H1 (cell line): Measurements from ENCODE around the gene ITIH4. TPM values are rescaled to one million over a fixed set of nuclear protein-coding genes. Genes with fewer than 3 reads are reported as not detected.

Experiments used
- CTCF ChIA-PET: fragments of 300-600 bp; sonication (Branson Sonifier 250); formaldehyde crosslinking; loops from one replicate; lab custom pipeline; 2021; ENCODE audit not compliant: partially characterized antibody; lab: Charles Lee
- POLR2A ChIA-PET: fragments of 300-600 bp; sonication (Branson Sonifier 250); formaldehyde crosslinking; loops from one replicate; lab custom pipeline; 2021; ENCODE audit warnings: inconsistent platforms; ENCODE audit not compliant: partially characterized antibody; lab: Charles Lee
- DNase-seq, 2 experiments: peaks; one replicate each; pipeline versions ENCODE4 v3.0.0 to v3.0.0-alpha.2; 2010 to 2022; ENCODE audit warnings: low spot score in 2 of 2, low read depth in 1 of 2, mixed read lengths in 1 of 2
- FAIRE-seq: peaks from 2 replicates; lab custom pipeline; 2011; peaks lifted over from hg19 to GRCh38; lab: Jason Lieb, UNC
- H2AFZ ChIP-seq: 2 replicates; pipeline ENCODE4 v1.8.1; 2012; ENCODE audit warnings: low read length, inconsistent platforms
- H2AK5ac ChIP-seq: 2 replicates; pipeline ENCODE4 v1.6.1; 2013; ENCODE audit warnings: low read depth, low read length
- H2BK120ac ChIP-seq: replicated peaks from 2 replicates; pipeline ENCODE3; 2013; ENCODE audit warnings: low read depth, low read length, inconsistent platforms
- H2BK12ac ChIP-seq: 2 replicates; pipeline ENCODE4 v1.6.1; 2013; ENCODE audit warnings: low read depth, low read length
- H2BK15ac ChIP-seq: 2 replicates; pipeline ENCODE4 v1.6.1; 2013; ENCODE audit warnings: low read length
- H2BK20ac ChIP-seq: 2 replicates; pipeline ENCODE4 v1.6.1; 2013; ENCODE audit warnings: low read length
- H2BK5ac ChIP-seq: 2 replicates; pipeline ENCODE4 v1.6.1; 2013; ENCODE audit warnings: low read depth, low read length
- H3K14ac ChIP-seq: 2 replicates; pipeline ENCODE4 v1.6.1; 2013; ENCODE audit warnings: inconsistent platforms; ENCODE audit not compliant: insufficient read length
- H3K18ac ChIP-seq: 2 replicates; pipeline ENCODE4 v1.6.1; 2013; ENCODE audit warnings: low read length; ENCODE audit errors: extremely low read depth
- H3K23ac ChIP-seq: 2 replicates; pipeline ENCODE4 v1.6.1; 2013; ENCODE audit warnings: inconsistent platforms; ENCODE audit not compliant: insufficient read length
- H3K23me2 ChIP-seq: 2 replicates; pipeline ENCODE4 v1.6.1; 2013; ENCODE audit warnings: low read depth, low read length
- H3K27ac ChIP-seq: 2 replicates; pipeline ENCODE4 v1.6.1; 2011; ENCODE audit warnings: low read depth, low read length, inconsistent platforms
- H3K27me3 ChIP-seq, 4 experiments: replicated peaks in 1 of 4; 1 replicate in 1 of 4; 2 replicates in 3 of 4; pipeline versions ENCODE4 v1.6.1 to v1.8.1; 2011 to 2013; ENCODE audit warnings: low read length in 3 of 4, mild to moderate bottlenecking in 3 of 4, inconsistent platforms in 2 of 4, mixed read lengths in 2 of 4, moderate library complexity in 1 of 4; ENCODE audit not compliant: control insufficient read depth in 3 of 4, insufficient read depth in 3 of 4; ENCODE audit errors: extremely low read depth in 1 of 4
- H3K36me3 ChIP-seq, 4 experiments: 2 replicates each; pipeline versions ENCODE4 v1.6.1 to v1.8.1; 2011 to 2013; ENCODE audit warnings: mild to moderate bottlenecking in 4 of 4, low read length in 3 of 4, moderate library complexity in 2 of 4, control low read depth in 1 of 4, inconsistent platforms in 1 of 4; ENCODE audit not compliant: insufficient read depth in 4 of 4, control insufficient read depth in 2 of 4
- H3K4ac ChIP-seq: replicated peaks from 2 replicates; pipeline ENCODE3; 2013; ENCODE audit warnings: low read length, low read depth, mixed read lengths, inconsistent platforms; ENCODE audit not compliant: insufficient read length
- H3K4me1 ChIP-seq, 4 experiments: replicated peaks in 1 of 4; 1 replicate in 1 of 4; 2 replicates in 3 of 4; pipeline versions ENCODE4 v1.6.1 to v1.8.1; 2011 to 2013; ENCODE audit warnings: low read length in 3 of 4, inconsistent platforms in 2 of 4, mixed read lengths in 1 of 4; ENCODE audit not compliant: insufficient read depth in 4 of 4, control insufficient read depth in 3 of 4
- H3K4me2 ChIP-seq, 2 experiments: 2 replicates each; pipeline versions ENCODE4 v1.6.1 to v1.8.1; 2011 to 2013; ENCODE audit warnings: low read depth in 2 of 2, low read length in 2 of 2, control low read depth in 1 of 2, inconsistent platforms in 1 of 2, mild to moderate bottlenecking in 1 of 2; ENCODE audit not compliant: insufficient read depth in 1 of 2
- H3K4me3 ChIP-seq, 4 experiments: fragments of 200-600, 300-600 bp in 1 of 4; sonication (generic), shearing (Covaris generic), sonication (Bioruptor Twin) in 1 of 4; 2 replicates each; pipeline versions ENCODE4 v1.5.1 to v1.8.1; 2011 to 2016; ENCODE audit warnings: low read length in 4 of 4, low read depth in 3 of 4, control low read depth in 2 of 4, inconsistent platforms in 2 of 4, mild to moderate bottlenecking in 2 of 4, mixed read lengths in 1 of 4, moderate library complexity in 1 of 4; ENCODE audit not compliant: insufficient read depth in 2 of 4; ENCODE audit errors: extremely low read depth in 1 of 4
- H3K56ac ChIP-seq: replicated peaks from 2 replicates; pipeline ENCODE3; 2013; ENCODE audit warnings: low read depth, mild to moderate bottlenecking, mixed read lengths, low read length, inconsistent platforms; ENCODE audit not compliant: insufficient read length
- H3K79me1 ChIP-seq: 2 replicates; pipeline ENCODE4 v1.6.1; 2013; ENCODE audit warnings: low read depth, low read length, control low read depth
- H3K79me2 ChIP-seq, 2 experiments: 2 replicates each; pipeline versions ENCODE4 v1.6.1 to v1.8.1; 2012 to 2013; ENCODE audit warnings: low read length in 2 of 2, mild to moderate bottlenecking in 2 of 2, inconsistent platforms in 1 of 2; ENCODE audit not compliant: insufficient read depth in 2 of 2, control insufficient read depth in 1 of 2
- H3K9ac ChIP-seq, 4 experiments: replicated peaks in 1 of 4; 1 replicate in 1 of 4; 2 replicates in 3 of 4; pipeline versions ENCODE4 v1.6.1 to v1.8.1; 2011 to 2013; ENCODE audit warnings: low read depth in 3 of 4, low read length in 3 of 4, control low read depth in 2 of 4, mild to moderate bottlenecking in 2 of 4, moderate library complexity in 2 of 4, inconsistent platforms in 1 of 4; ENCODE audit errors: extremely low read depth in 1 of 4
- H3K9me3 ChIP-seq, 2 experiments: 2 replicates each; pipeline versions ENCODE4 v1.6.1 to v1.8.1; 2012 to 2013; ENCODE audit warnings: mild to moderate bottlenecking in 2 of 2, moderate library complexity in 2 of 2, control low read depth in 1 of 2, inconsistent platforms in 1 of 2, low read depth in 1 of 2, low read length in 1 of 2, mixed read lengths in 1 of 2; ENCODE audit not compliant: insufficient read depth in 2 of 2
- H4K20me1 ChIP-seq, 2 experiments: replicated peaks in 1 of 2; 2 replicates each; pipeline versions ENCODE3 to v1.8.1; 2011 to 2013; ENCODE audit warnings: inconsistent platforms in 2 of 2, low read length in 2 of 2, mild to moderate bottlenecking in 1 of 2; ENCODE audit not compliant: insufficient read depth in 2 of 2, control insufficient read depth in 1 of 2
- H4K5ac ChIP-seq: 2 replicates; pipeline ENCODE4 v1.6.1; 2013; ENCODE audit warnings: low read length, low read depth, mixed read lengths, inconsistent platforms; ENCODE audit not compliant: insufficient read length
- H4K8ac ChIP-seq: 2 replicates; pipeline ENCODE4 v1.8.0; 2013; ENCODE audit warnings: mild to moderate bottlenecking, moderate library complexity, low read length, inconsistent platforms; ENCODE audit not compliant: insufficient read depth; ENCODE audit errors: extremely low read depth
- H4K91ac ChIP-seq: replicated peaks from 2 replicates; pipeline ENCODE3; 2013; ENCODE audit warnings: low read length, mixed read lengths, inconsistent platforms; ENCODE audit not compliant: insufficient read length
- CTCF ChIP-seq, 3 experiments: IDR thresholded peaks; 1 replicate in 2 of 3; 2 replicates in 1 of 3; pipeline versions ENCODE4 v1.5.1 to v1.6.1; 2011; ENCODE audit warnings: low read length in 3 of 3, mild to moderate bottlenecking in 3 of 3, inconsistent platforms in 2 of 3, low read depth in 1 of 3, moderate library complexity in 1 of 3; ENCODE audit not compliant: insufficient read depth in 1 of 3; ENCODE audit errors: control extremely low read depth in 1 of 3
- EGR1 ChIP-seq: IDR thresholded peaks from 2 replicates; pipeline ENCODE4 v1.6.1; 2011; ENCODE audit warnings: low read depth, low read length, borderline replicate concordance
- RAD21 ChIP-seq, 2 experiments: IDR thresholded peaks in 1 of 2; conservative IDR thresholded peaks in 1 of 2; 2 replicates each; pipeline ENCODE4 v1.6.1; 2011; ENCODE audit warnings: low read depth in 2 of 2, low read length in 2 of 2, improper control_type of control experiment in 1 of 2, inconsistent platforms in 1 of 2, mild to moderate bottlenecking in 1 of 2, moderate library complexity in 1 of 2
- WGBS, 2 experiments: shearing (Covaris generic) in 1 of 2; methylation state at CpG; one replicate each; pipeline versions ENCODE4 v1.1.6 to v1.1.7; 2013 to 2015; ENCODE audit warnings: low lambda C conversion rate in 2 of 2, mixed read lengths in 2 of 2, inconsistent platforms in 1 of 2, low coverage in 1 of 2, missing lambda C conversion rate in 1 of 2; ENCODE audit not compliant: insufficient replicate concordance in 2 of 2, insufficient coverage in 1 of 2, insufficient read length in 1 of 2; ENCODE audit errors: extremely low coverage in 1 of 2, missing lambda C conversion rate in 1 of 2; 5-methylcytosine and 5-hydroxymethylcytosine counted together
- polyA plus RNA-seq, 7 experiments: library from polyadenylated mRNA; depleted of rRNA in 3 of 7; stranded (reverse) in 5 of 7; unstranded in 2 of 7; fragments of >200 nt in 5 of 7; fragments of 200-250 nt in 2 of 7; gene quantifications; 1 replicate in 5 of 7; 2 replicates in 1 of 7; 4 replicates in 1 of 7; pipeline versions ENCODE4 v1.2.1 to v1.2.3, GENCODE V29; 2011 to 2013; ENCODE audit warnings: missing spikeins in 2 of 7, mixed read lengths in 2 of 7
- total RNA-seq: library from RNA; stranded (reverse); fragmentation: NEBNext Ultra II Directional; extraction: Animal tissue kit (Norgen Biotek cat#: 25700); gene quantifications from 2 replicates; pipeline ENCODE4 v1.2.1, GENCODE V29; 2021

Gene ITIH4
- total and polyA plus RNA-seq, 2 of the 8 experiments (the other 6 are each of a cell fraction or from before 2014, with no cell fraction given), result 3.4 to 3.7 TPM

DNA sequence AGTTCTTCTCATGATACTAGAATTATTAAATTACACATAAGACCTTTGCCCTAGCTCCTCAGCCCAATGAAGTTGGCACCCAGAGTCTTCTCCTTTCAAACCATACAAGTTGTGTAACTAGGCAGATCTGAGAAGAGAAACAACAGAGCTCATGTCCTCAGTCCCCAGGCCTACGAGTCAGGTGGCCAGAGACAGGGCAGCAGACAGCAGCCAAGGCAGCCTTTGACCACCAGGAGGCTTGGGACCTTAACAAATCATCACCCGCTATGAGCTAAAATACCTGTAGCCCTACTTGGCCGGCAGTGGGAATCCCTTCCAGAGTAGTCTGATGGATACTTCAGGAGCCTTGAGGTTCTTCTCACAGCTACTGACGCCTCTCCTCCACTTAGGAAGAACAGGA, 48.6 kb upstream of the ITIH4 start:
- H3K4ac ChIP-seq, result no peak overlapping the region
- H3K18ac ChIP-seq, result no peak overlapping the region
- H3K56ac ChIP-seq, result no peak overlapping the region
- H3K79me1 ChIP-seq, result peaks cover 7% of the 10 kb centered on the region
- no peak overlapping the region for H3K14ac ChIP-seq
- no peak overlapping the region for H2BK120ac ChIP-seq
- H3K9ac ChIP-seq, result no peak overlapping the region
- FAIRE-seq, result no peak
- no peak overlapping the region for H4K91ac ChIP-seq
- ChIA-PET CTCF (interaction anchor here (0.6 to 3.1 kb wide), 27 partner anchors 10 to 238 kb away, joined by 3 to 20 read pairs (median 4); partner anchors contain the start of gene STIMATE), POLR2A (interaction anchor here (1.1 kb wide), 1 partner anchor 18 kb away, joined by 4 read pairs; the partner anchor contains the start of gene STIMATE)
- no peaks in the 10 kb centered on the region for H3K9me3 ChIP-seq
- H3K4me1 ChIP-seq, result peaks cover 0 to 9% (median 3%) of the 10 kb centered on the region in 4 experiments; a peak in 5 of 7 replicates
- H2BK15ac ChIP-seq, result no peak overlapping the region
- H3K36me3 ChIP-seq, result no peaks in the 10 kb centered on the region
- H3K27me3 ChIP-seq, result no peaks in the 10 kb centered on the region
- H3K27ac ChIP-seq, result no peak overlapping the region
- no peak overlapping the region for H2BK20ac ChIP-seq
- no peak overlapping the region for H2AK5ac ChIP-seq
- H3K4me2 ChIP-seq, result no peak overlapping the region
- peaks cover 0 to 20% of the 10 kb centered on the region in 2 experiments; a peak in 2 of 4 replicates for H3K79me2 ChIP-seq
- H2BK12ac ChIP-seq, result no peak overlapping the region
- no peak overlapping the region for H2BK5ac ChIP-seq
- H3K23me2 ChIP-seq, result no peaks in the 10 kb centered on the region
- no peak overlapping the region for H2AFZ ChIP-seq
- TF ChIP-seq RAD21 (IDR thresholded peaks at IDR 0.05 in 1 of 2, conservative IDR thresholded peaks at IDR 0.05 in 1 of 2; ENCODE audit: low read depth in 2 of 2, low read length in 2 of 2) (peak; percentile 17 to 31; a peak in 3 of 4 replicates), EGR1 (no peak), CTCF (IDR thresholded peaks at IDR 0.05; ENCODE audit: control extremely low read depth in 1 of 3, insufficient read depth in 1 of 3, low read depth in 1 of 3, low read length in 3 of 3) (peak; percentile 32 to 57 (median 53); a peak in 3 of 4 replicates)
- no peak for DNase-seq
- no peak overlapping the region for H4K8ac ChIP-seq
- WGBS, 2 experiments, result 74% methylated on average over 4 of the region's 4 CpGs; no CpG with 5 or more reads in 1 of the 2 experiments
- H4K5ac ChIP-seq, result no peak overlapping the region
- peaks cover 0 to 9% of the 10 kb centered on the region in 2 experiments for H4K20me1 ChIP-seq
- no peak overlapping the region for H3K4me3 ChIP-seq
- H3K23ac ChIP-seq, result no peak overlapping the region
